Spleen (tissue), 11 donors: Measurements from ENCODE around the gene FRMD1. TPM values are rescaled to one million over a fixed set of nuclear protein-coding genes. Genes with fewer than 3 reads are reported as not detected.

ENCODE experiments used
- DNase-seq: peaks from one replicate; pipeline ENCODE4 v3.0.0-alpha.2; 2020
- H3K27ac ChIP-seq, 8 donors: fragments of 200-600 bp; sonication (generic) in 7 of 8; 1 replicate in 4 of 8; 2 replicates in 4 of 8; pipeline versions ENCODE4 v1.5.0 to v1.8.0; 2016 to 2021; ENCODE audit warnings: inconsistent platforms in 4 of 8, mild to moderate bottlenecking in 4 of 8, moderate library complexity in 1 of 8
- H3K27me3 ChIP-seq, 7 donors: fragments of 200-600 bp; sonication (generic) in 6 of 7; replicated peaks in 1 of 7; 1 replicate in 4 of 7; 2 replicates in 3 of 7; pipeline versions ENCODE4 v1.5.0 to v1.8.0; 2016 to 2021; ENCODE audit warnings: inconsistent platforms in 3 of 7, mild to moderate bottlenecking in 1 of 7
- H3K36me3 ChIP-seq, 6 donors: fragments of 200-600 bp; sonication (generic) in 5 of 6; 1 replicate in 4 of 6; 2 replicates in 2 of 6; pipeline versions ENCODE4 v1.5.0 to v1.8.0; 2016 to 2021; ENCODE audit warnings: inconsistent platforms in 2 of 6
- H3K4me1 ChIP-seq, 6 donors: fragments of 200-600 bp; sonication (generic) in 5 of 6; 1 replicate in 3 of 6; 2 replicates in 3 of 6; pipeline versions ENCODE4 v1.5.0 to v1.8.0; 2016 to 2021; ENCODE audit warnings: inconsistent platforms in 3 of 6
- H3K4me3 ChIP-seq, 8 donors: fragments of 200-600 bp; sonication (generic) in 7 of 8; 1 replicate in 4 of 8; 2 replicates in 4 of 8; pipeline versions ENCODE4 v1.5.0 to v1.8.0; 2016 to 2021; ENCODE audit warnings: inconsistent platforms in 4 of 8, mild to moderate bottlenecking in 4 of 8, moderate library complexity in 2 of 8
- H3K9me3 ChIP-seq, 8 donors: fragments of 200-600 bp; sonication (generic) in 7 of 8; 1 replicate in 4 of 8; 2 replicates in 4 of 8; pipeline versions ENCODE4 v1.5.0 to v1.8.0; 2016 to 2021; ENCODE audit warnings: inconsistent platforms in 4 of 8
- CTCF ChIP-seq, 11 experiments: fragments of 200-600 bp in 7 of 11; fragments of 450-650 bp in 4 of 11; sonication (generic) in 4 of 11; IDR thresholded peaks in 8 of 11; conservative IDR thresholded peaks in 3 of 11; 1 replicate in 7 of 11; 2 replicates in 4 of 11; pipeline versions ENCODE4 v1.4.0 to v1.8.0; 2016 to 2021; ENCODE audit warnings: antibody characterized with exemption in 11 of 11, inconsistent platforms in 4 of 11, mild to moderate bottlenecking in 1 of 11
- POLR2A ChIP-seq, 3 donors: fragments of 450-650 bp; IDR thresholded peaks; one replicate each; pipeline ENCODE4 v1.5.1; 2017; ENCODE audit warnings: antibody characterized with exemption in 3 of 3, mild to moderate bottlenecking in 1 of 3
- POLR2AphosphoS5 ChIP-seq, 3 donors: sonication (generic); formaldehyde crosslinking; IDR thresholded peaks; one replicate each; pipeline ENCODE4 v1.5.1; 2017; ENCODE audit warnings: antibody characterized with exemption in 3 of 3
- WGBS, 5 donors: extraction: QIAGEN DNeasy Blood & Tissue Kit in 3 of 5; methylation state at CpG; one replicate each; pipeline versions ENCODE4 v1.1.5 to v1.1.7; 2013 to 2018; 5-methylcytosine and 5-hydroxymethylcytosine counted together
- intact Hi-C: fragments of 100-400 bp; cut with DNase I; formaldehyde crosslinking; loops from one replicate; pipeline ENCODE4 v1.15.0; 2023; ENCODE audit warnings: low total_unique reads
- polyA plus RNA-seq, 3 donors: library from polyadenylated mRNA; stranded (reverse); fragments of 200-250 nt; gene quantifications; one replicate each; pipeline ENCODE4 v1.2.1, GENCODE V29; 2013
- total RNA-seq, 7 donors: library from RNA; depleted of rRNA in 3 of 7; stranded (reverse); fragments of >200 nt in 3 of 7; fragmentation: NEBNext Ultra II Directional in 4 of 7; extraction: Animal tissue kit (Norgen Biotek cat#: 25700) in 4 of 7; gene quantifications; one replicate each; pipeline versions ENCODE4 v1.1.0 to v1.2.1, GENCODE V29; 2016 to 2021
- donor health status: healthy with polysubstance abuse.
- donor health status: DM: no; HTN: no; CAD: no; lungs with moderate emphysema.
- donor health status: DM: no; HTN: no; CAD: no.
- donor health status: Bipolar disorder and iron deficiency.
- donor health status: healthy.
- donor health status: DM: no; HTN: no; CAD: no.
- donor health status: DM: yes; HTN: yes; CAD: no.

The FRMD1 gene
- total and polyA plus RNA-seq, 10 donors: 0.14 to 9.5 (median 1.5) TPM

- Histone ChIP-seq H3K4me3 (peak overlapping the region in 4 of 8 donors; percentile 22 to 54 (median 24)), H3K9me3 (peaks cover 0 to 37% (median 21%) of the 10 kb centered on the region in 8 donors)
- TF ChIP-seq POLR2A (IDR thresholded peaks at IDR 0.05) (no peak), POLR2AphosphoS5 (IDR thresholded peaks at IDR 0.05) (peak; percentile 66 to 77 (median 66))
Measured at GRCh38 chr6:168035098-168035660, 43.8 kb downstream of the FRMD1 start.

DNA sequence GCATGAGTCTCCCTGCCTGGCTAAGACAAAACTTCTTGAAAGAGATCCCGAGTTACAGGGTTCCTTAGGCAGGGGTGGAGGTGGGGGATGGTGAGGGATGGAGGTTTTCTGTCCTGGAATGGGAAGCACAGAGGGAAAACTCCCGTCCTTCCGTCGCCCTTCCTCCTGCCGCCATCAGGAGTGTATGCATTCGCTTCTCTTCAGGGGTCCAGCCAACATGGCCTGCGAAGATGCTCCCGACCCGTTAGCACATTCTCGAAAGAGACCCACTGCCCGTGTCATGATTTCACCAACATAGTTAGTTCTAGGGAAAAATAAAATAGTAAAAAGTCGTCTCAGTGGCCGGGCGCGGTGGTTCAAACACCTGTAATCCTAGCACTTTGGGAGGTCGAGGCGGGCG is 44.5 kb downstream of the FRMD1 start:
- WGBS, 5 donors: 92 to 96% (median 94%) methylated on average over 18 of the region's 18 CpGs
- H3K4me1 ChIP-seq: peaks cover 0 to 32% (median 16%) of the 10 kb centered on the region in 6 donors
- H3K27ac ChIP-seq: peak overlapping the region in 6 of 8 donors; percentile 52 to 85 (median 78)
- H3K27me3 ChIP-seq: peaks cover 0 to 33% (median 0%) of the 10 kb centered on the region in 7 donors
- H3K36me3 ChIP-seq: no peaks in the 10 kb centered on the region
- TF ChIP-seq POLR2AphosphoS5 (IDR thresholded peaks at IDR 0.05) (no peak), CTCF (IDR thresholded peaks at IDR 0.05 in 8 of 11, conservative IDR thresholded peaks at IDR 0.05 in 3 of 11) (no peak), POLR2A (IDR thresholded peaks at IDR 0.05) (no peak)
- H3K9me3 ChIP-seq: peaks cover 0 to 30% (median 15%) of the 10 kb centered on the region in 8 donors
- H3K4me3 ChIP-seq: no peak overlapping the region
- intact Hi-C loops: no loop called here
- peak; percentile 47 for DNase-seq

More at GRCh38 chr6:168035098-168035660, 43.8 kb downstream of the FRMD1 start:
- Histone ChIP-seq H3K4me1 (peaks cover 0 to 32% (median 16%) of the 10 kb centered on the region in 6 donors), H3K27ac (peak overlapping the region; percentile 52 to 85 (median 75)), H3K27me3 (peaks cover 0 to 33% (median 0%) of the 10 kb centered on the region in 7 donors), H3K36me3 (no peaks in the 10 kb centered on the region)
- peak; percentile 81 for DNase-seq
- intact Hi-C loops: no loop called here
- WGBS, 5 donors: 21 to 70% (median 31%) methylated on average over 29 to 45 of the region's 45 CpGs

DNA sequence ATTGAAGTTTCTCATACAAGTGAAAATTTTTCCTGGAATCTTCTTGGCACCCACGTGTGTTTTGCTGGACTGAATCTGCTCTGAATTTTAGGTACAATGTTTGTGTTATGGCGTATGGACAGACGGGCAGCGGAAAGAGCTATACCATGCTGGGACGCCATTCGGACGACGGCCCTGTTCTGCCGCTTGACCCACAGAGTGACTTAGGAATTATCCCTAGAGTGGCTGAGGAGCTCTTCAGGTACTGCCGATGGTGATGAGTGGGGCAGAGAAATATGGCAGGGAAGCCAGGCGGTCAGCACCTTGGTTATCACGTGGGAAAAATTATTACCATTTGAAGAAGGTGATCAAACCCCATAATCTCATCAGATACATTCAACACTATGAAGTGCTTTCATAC is 45.2 kb downstream of the FRMD1 start:
- intact Hi-C loops: no loop called here
- WGBS, 5 donors: 91 to 96% (median 94%) methylated on average over 12 of the region's 12 CpGs
- DNase-seq: no peak
- no peak overlapping the region for H3K4me3 ChIP-seq
- H3K27me3 ChIP-seq: peaks cover 0 to 33% (median 0%) of the 10 kb centered on the region in 7 donors
- no peaks in the 10 kb centered on the region for H3K36me3 ChIP-seq
- peaks cover 0 to 32% (median 16%) of the 10 kb centered on the region in 6 donors for H3K4me1 ChIP-seq
- peaks cover 0 to 23% (median 7%) of the 10 kb centered on the region in 8 donors for H3K9me3 ChIP-seq
- no peak overlapping the region for H3K27ac ChIP-seq
- TF ChIP-seq POLR2A (IDR thresholded peaks at IDR 0.05) (no peak), CTCF (IDR thresholded peaks at IDR 0.05 in 8 of 11, conservative IDR thresholded peaks at IDR 0.05 in 3 of 11) (no peak), POLR2AphosphoS5 (IDR thresholded peaks at IDR 0.05) (no peak)

GRCh38 chr6:168032005-168032760 is 46.8 kb downstream of the FRMD1 start:
- peaks cover 0 to 33% (median 0%) of the 10 kb centered on the region in 7 donors for H3K27me3 ChIP-seq
- H3K4me1 ChIP-seq: peaks cover 0 to 32% (median 15%) of the 10 kb centered on the region in 6 donors
- peaks cover 0 to 7% (median 0%) of the 10 kb centered on the region in 8 donors for H3K9me3 ChIP-seq
- TF ChIP-seq POLR2AphosphoS5 (IDR thresholded peaks at IDR 0.05): no peak
- peak in 1 of 11 experiments; percentile 12 for TF ChIP-seq CTCF (IDR thresholded peaks at IDR 0.05 in 8 of 11, conservative IDR thresholded peaks at IDR 0.05 in 3 of 11)
- H3K27ac ChIP-seq: peak overlapping the region in 7 of 8 donors; percentile 37 to 58 (median 42)
- intact Hi-C loops: no loop called here
- H3K4me3 ChIP-seq: no peak overlapping the region
- 27 to 37% (median 28%) methylated on average over 12 of the region's 12 CpGs for WGBS, 5 donors
- DNase-seq: peak; percentile 23
- H3K36me3 ChIP-seq: no peaks in the 10 kb centered on the region
